AG04449 (cell line): ENCODE data around the gene NCOR2.

Source experiments
- CTCF ChIA-PET: fragments of 350-600 bp; formaldehyde crosslinking; extraction: SDS; loops from one replicate; lab custom pipeline; 2021; ENCODE audit warnings: antibody characterized with exemption; lab: Yijun Ruan, JAX
- POLR2A ChIA-PET: fragments of 400-600, 350-600 bp; formaldehyde crosslinking; extraction: SDS; loops from one replicate; lab custom pipeline; 2020; ENCODE audit warnings: antibody characterized with exemption, inconsistent platforms; lab: Yijun Ruan, JAX
- DNase-seq: peaks from one replicate; pipeline ENCODE4 v3.0.0-alpha.2; 2010; ENCODE audit warnings: low read depth, low spot score
- H3K4me3 ChIP-seq: 2 replicates; pipeline ENCODE4 v1.5.1; 2011; ENCODE audit warnings: low read depth, mild to moderate bottlenecking, control low read depth, low read length
- CTCF ChIP-seq: IDR thresholded peaks from one replicate; pipeline ENCODE4 v1.5.1; 2011; ENCODE audit warnings: mild to moderate bottlenecking, moderate library complexity, low read length, control low read depth, inconsistent platforms; ENCODE audit not compliant: insufficient read depth; ENCODE audit errors: missing control alignments

Gene NCOR2

GRCh38 chr12:124534776-124535740 is 32.4 kb downstream of the NCOR2 start:
- H3K4me3 ChIP-seq = no peak overlapping the region
- DNase-seq = no peak
- POLR2A ChIA-PET = no interaction called here
- CTCF ChIA-PET = interaction anchor here (1.3 to 1.6 kb wide), 2 partner anchors 9 to 12 kb away, joined by 4 read pairs; no protein-coding TSS in a partner anchor
- no peak for TF ChIP-seq CTCF

- DNase-seq = no peak
- ChIA-PET POLR2A (no interaction called here), CTCF (interaction anchor here (0.7 kb wide), 1 partner anchor 12 kb away, joined by 3 read pairs; no protein-coding TSS in a partner anchor)
- no peak overlapping the region for H3K4me3 ChIP-seq
- TF ChIP-seq CTCF = no peak
These were observed 34.0 kb downstream of the NCOR2 start for GRCh38 chr12:124533456-124533855.

- POLR2A ChIA-PET = no interaction called here
- TF ChIP-seq CTCF = no peak
- no peak overlapping the region for H3K4me3 ChIP-seq
- CTCF ChIA-PET = no interaction called here
- DNase-seq = no peak
These were observed 34.4 kb downstream of the NCOR2 start for GRCh38 chr12:124532967-124533366.

GRCh38 chr12:124532331-124532750 is 35.1 kb downstream of the NCOR2 start:
- DNase-seq = no peak
- no peak for TF ChIP-seq CTCF
- no peak overlapping the region for H3K4me3 ChIP-seq
- ChIA-PET POLR2A (interaction anchor here (0.6 kb wide), 1 partner anchor 9 kb away, joined by 4 read pairs; no protein-coding TSS in a partner anchor), CTCF (no interaction called here)

- ChIA-PET CTCF (no interaction called here), POLR2A (interaction anchor here (0.6 kb wide), 1 partner anchor 9 kb away, joined by 4 read pairs; no protein-coding TSS in a partner anchor)
- no peak overlapping the region for H3K4me3 ChIP-seq
- DNase-seq = no peak
- TF ChIP-seq CTCF = no peak
These were observed 35.5 kb downstream of the NCOR2 start for GRCh38 chr12:124531906-124532305.

GRCh38 chr12:124531281-124531745 is 36.1 kb downstream of the NCOR2 start:
- no peak for TF ChIP-seq CTCF
- DNase-seq = no peak
- POLR2A ChIA-PET = no interaction called here
- no peak overlapping the region for H3K4me3 ChIP-seq
- CTCF ChIA-PET = no interaction called here
